Measurements from ENCODE around the gene GCH1. TPM values are rescaled to one million over a fixed set of nuclear protein-coding genes. Genes with fewer than 3 reads are reported as not detected.
"Not testable (repeated sequence)": the region's sequence is repeated elsewhere in the genome, so short reads cannot be mapped to it uniquely, and the experiment has no call there.

Gene GCH1
- polyA plus RNA-seq, 2 of the 4 experiments (the other 2 are of a cell fraction): 2.9 to 5.0 TPM

DNA sequence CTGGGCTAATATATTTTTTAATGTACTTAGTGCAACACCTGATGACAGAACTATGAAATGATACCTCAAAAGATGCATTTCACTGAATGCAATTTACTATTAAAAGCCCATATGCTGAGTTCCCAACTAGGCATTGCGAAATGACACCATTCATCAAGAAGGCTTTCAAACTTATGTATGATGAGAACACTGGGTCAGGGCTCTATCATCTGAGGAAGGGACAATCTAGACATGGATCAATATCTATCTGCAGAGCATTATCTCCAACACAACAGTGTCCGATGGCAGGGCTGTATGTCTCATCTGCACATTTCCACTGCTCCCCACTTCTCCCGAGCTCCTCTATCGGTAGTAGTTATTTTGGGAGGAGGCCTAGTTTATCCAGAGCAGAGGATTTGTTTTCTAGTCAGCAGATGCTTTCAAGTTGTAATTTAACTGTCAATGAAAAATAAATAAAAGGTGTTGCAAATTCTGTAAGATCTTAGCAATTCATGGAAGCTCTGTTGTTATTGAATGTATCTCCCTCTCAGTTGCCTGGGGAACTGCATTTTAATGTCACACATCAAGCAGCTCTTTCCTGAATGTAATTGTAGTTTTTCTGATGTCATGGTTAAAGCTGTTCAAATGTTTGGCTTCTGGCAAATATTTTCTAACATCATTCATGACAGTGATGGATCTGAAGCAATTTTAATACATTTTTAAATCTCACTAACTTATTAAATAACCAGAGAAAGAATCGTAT is 7.4 kb upstream of the GCH1 start:
- ChIA-PET CTCF (interaction anchor here (0.9 kb wide), 1 partner anchor 71 kb away, joined by 3 read pairs; no protein-coding TSS in a partner anchor), POLR2A (no interaction called here)
- Histone ChIP-seq H3K27ac (no peak overlapping the region), H3K4me3 (no peak overlapping the region), H3K9me3 (no peaks in the 10 kb centered on the region), H3K4me2 (no peak overlapping the region), H3K4me1 (no peaks in the 10 kb centered on the region)
- 88% methylated on average over 5 of the region's 5 CpGs for WGBS (ENCODE audit: missing lambda C conversion rate)
- TF ChIP-seq, protein P1, sequence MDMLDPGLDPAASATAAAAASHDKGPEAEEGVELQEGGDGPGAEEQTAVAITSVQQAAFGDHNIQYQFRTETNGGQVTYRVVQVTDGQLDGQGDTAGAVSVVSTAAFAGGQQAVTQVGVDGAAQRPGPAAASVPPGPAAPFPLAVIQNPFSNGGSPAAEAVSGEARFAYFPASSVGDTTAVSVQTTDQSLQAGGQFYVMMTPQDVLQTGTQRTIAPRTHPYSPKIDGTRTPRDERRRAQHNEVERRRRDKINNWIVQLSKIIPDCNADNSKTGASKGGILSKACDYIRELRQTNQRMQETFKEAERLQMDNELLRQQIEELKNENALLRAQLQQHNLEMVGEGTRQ (IDR thresholded peaks at IDR 0.05): no peak
- TF ChIP-seq CEBPB (IDR thresholded peaks at IDR 0.05) (peak in 1 of 2 experiments; percentile 23; a peak in 1 of 4 replicates), RFX5 (IDR thresholded peaks at IDR 0.05) (no peak), HEYL (CRISPR knock-in tag; IDR thresholded peaks at IDR 0.05) (no peak), RAD21 (conservative IDR thresholded peaks at IDR 0.05 in 1 of 2, IDR thresholded peaks at IDR 0.05 in 1 of 2) (no peak)
- DNase-seq (ENCODE audit: low read depth in 1 of 2, low spot score in 1 of 2): no peak
- no peak for ATAC-seq
- FAIRE-seq: no peak

DNA sequence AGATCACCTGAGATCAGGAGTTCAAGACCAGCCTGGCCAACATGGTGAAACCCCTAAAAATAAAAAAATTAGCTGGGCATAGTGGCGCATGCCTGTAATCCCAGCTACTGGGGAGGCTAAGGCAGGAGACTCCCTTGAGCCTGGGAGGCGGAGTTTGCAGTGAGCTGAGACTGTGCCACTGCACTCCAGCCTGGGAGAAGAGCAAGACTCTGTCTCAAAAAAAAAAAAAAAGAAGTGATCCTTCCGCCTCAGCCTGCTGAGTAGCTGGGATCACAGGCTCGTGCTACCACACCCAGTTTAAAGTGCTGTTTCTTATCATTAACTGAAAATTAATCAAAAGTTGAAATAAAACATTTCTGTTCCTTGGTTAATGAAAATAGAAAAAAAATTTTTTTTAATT is 6.3 kb upstream of the GCH1 start:
- 76% methylated on average over 4 of the region's 4 CpGs for WGBS (ENCODE audit: missing lambda C conversion rate)
- ATAC-seq; DNase-seq (ENCODE audit: low read depth in 1 of 2, low spot score in 1 of 2); H3K4me1 ChIP-seq; H3K9me3 ChIP-seq; FAIRE-seq; H3K4me2 ChIP-seq; CTCF ChIA-PET; POLR2A ChIA-PET; H3K27ac ChIP-seq; H3K4me3 ChIP-seq: not testable (repeated sequence)

DNA sequence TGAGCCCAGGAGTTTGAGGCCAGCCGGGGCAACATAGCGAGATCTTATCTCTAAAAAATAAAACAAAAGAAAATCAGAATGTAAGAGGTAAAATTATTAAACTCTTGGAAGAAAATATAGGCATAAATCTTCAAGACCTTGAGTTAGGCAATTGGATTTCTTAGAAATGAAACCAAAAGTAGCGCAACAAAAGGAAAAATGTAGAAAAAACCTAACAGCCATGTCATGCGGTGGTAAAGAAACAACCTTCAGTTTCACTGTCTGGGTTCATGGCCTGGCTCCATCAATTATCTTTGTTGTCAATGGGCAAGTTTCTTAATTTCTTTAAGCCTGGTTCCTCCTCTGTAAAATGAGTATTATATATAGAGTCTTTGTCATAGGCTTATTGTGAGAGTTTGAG is 5.6 kb upstream of the GCH1 start:
- no peak overlapping the region for H3K4me2 ChIP-seq

More for the DNA sequence above, 5.6 kb upstream of the GCH1 start:
- WGBS (ENCODE audit: missing lambda C conversion rate): 88% methylated on average over 4 of the region's 4 CpGs
- Histone ChIP-seq H3K9me3 (no peaks in the 10 kb centered on the region), H3K27ac (no peak overlapping the region), H3K4me1 (no peaks in the 10 kb centered on the region), H3K4me3 (no peak overlapping the region)
- ChIA-PET CTCF (no interaction called here), POLR2A (no interaction called here)
- no peak for FAIRE-seq
- no peak for TF ChIP-seq SMC3 (IDR thresholded peaks at IDR 0.05)
- no peak for TF ChIP-seq CBX2 (IDR thresholded peaks at IDR 0.05; ENCODE audit: borderline replicate concordance, low read depth)
- no peak for TF ChIP-seq CHD4 (IDR thresholded peaks at IDR 0.05; ENCODE audit: borderline replicate concordance)
- no peak for TF ChIP-seq GATA3 (IDR thresholded peaks at IDR 0.05; ENCODE audit: borderline replicate concordance)
- TF ChIP-seq TFCP2L1 (CRISPR knock-in tag; IDR thresholded peaks at IDR 0.05): no peak
- TF ChIP-seq PHF8 (IDR thresholded peaks at IDR 0.05; ENCODE audit: borderline replicate concordance, low read depth): no peak
- TF ChIP-seq HEYL (CRISPR knock-in tag; IDR thresholded peaks at IDR 0.05): no peak
- TF ChIP-seq EP300 (IDR thresholded peaks at IDR 0.05): no peak
- no peak for TF ChIP-seq HOXB5 (CRISPR knock-in tag; IDR thresholded peaks at IDR 0.05)
- TF ChIP-seq, protein P2, sequence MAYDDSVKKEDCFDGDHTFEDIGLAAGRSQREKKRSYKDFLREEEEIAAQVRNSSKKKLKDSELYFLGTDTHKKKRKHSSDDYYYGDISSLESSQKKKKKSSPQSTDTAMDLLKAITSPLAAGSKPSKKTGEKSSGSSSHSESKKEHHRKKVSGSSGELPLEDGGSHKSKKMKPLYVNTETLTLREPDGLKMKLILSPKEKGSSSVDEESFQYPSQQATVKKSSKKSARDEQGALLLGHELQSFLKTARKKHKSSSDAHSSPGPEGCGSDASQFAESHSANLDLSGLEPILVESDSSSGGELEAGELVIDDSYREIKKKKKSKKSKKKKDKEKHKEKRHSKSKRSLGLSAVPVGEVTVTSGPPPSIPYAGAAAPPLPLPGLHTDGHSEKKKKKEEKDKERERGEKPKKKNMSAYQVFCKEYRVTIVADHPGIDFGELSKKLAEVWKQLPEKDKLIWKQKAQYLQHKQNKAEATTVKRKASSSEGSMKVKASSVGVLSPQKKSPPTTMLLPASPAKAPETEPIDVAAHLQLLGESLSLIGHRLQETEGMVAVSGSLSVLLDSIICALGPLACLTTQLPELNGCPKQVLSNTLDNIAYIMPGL (CRISPR knock-in tag; IDR thresholded peaks at IDR 0.05; ENCODE audit: borderline replicate concordance): no peak
- TF ChIP-seq KDM5A (IDR thresholded peaks at IDR 0.05): no peak
- TF ChIP-seq, protein P3, sequence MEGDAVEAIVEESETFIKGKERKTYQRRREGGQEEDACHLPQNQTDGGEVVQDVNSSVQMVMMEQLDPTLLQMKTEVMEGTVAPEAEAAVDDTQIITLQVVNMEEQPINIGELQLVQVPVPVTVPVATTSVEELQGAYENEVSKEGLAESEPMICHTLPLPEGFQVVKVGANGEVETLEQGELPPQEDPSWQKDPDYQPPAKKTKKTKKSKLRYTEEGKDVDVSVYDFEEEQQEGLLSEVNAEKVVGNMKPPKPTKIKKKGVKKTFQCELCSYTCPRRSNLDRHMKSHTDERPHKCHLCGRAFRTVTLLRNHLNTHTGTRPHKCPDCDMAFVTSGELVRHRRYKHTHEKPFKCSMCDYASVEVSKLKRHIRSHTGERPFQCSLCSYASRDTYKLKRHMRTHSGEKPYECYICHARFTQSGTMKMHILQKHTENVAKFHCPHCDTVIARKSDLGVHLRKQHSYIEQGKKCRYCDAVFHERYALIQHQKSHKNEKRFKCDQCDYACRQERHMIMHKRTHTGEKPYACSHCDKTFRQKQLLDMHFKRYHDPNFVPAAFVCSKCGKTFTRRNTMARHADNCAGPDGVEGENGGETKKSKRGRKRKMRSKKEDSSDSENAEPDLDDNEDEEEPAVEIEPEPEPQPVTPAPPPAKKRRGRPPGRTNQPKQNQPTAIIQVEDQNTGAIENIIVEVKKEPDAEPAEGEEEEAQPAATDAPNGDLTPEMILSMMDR (IDR thresholded peaks at IDR 0.05): no peak
- TF ChIP-seq, protein P4, sequence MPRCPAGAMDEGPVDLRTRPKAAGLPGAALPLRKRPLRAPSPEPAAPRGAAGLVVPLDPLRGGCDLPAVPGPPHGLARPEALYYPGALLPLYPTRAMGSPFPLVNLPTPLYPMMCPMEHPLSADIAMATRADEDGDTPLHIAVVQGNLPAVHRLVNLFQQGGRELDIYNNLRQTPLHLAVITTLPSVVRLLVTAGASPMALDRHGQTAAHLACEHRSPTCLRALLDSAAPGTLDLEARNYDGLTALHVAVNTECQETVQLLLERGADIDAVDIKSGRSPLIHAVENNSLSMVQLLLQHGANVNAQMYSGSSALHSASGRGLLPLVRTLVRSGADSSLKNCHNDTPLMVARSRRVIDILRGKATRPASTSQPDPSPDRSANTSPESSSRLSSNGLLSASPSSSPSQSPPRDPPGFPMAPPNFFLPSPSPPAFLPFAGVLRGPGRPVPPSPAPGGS (IDR thresholded peaks at IDR 0.05): no peak
- no peak for DNase-seq (ENCODE audit: low read depth in 1 of 2, low spot score in 1 of 2)
- no peak for ATAC-seq

All from A549 (cell line).